Measurements from ENCODE around the gene CHAD. TPM values are rescaled to one million over a fixed set of nuclear protein-coding genes. Genes with fewer than 3 reads are reported as not detected.
A peak's percentile ranks its signal among the peaks of the same experiment; 100 is the strongest.

The CHAD gene
- total and polyA plus RNA-seq, 2 donors (not counting 1 experiment from before 2014, with no cell fraction given) = 3.5 to 4.4 TPM

DNA sequence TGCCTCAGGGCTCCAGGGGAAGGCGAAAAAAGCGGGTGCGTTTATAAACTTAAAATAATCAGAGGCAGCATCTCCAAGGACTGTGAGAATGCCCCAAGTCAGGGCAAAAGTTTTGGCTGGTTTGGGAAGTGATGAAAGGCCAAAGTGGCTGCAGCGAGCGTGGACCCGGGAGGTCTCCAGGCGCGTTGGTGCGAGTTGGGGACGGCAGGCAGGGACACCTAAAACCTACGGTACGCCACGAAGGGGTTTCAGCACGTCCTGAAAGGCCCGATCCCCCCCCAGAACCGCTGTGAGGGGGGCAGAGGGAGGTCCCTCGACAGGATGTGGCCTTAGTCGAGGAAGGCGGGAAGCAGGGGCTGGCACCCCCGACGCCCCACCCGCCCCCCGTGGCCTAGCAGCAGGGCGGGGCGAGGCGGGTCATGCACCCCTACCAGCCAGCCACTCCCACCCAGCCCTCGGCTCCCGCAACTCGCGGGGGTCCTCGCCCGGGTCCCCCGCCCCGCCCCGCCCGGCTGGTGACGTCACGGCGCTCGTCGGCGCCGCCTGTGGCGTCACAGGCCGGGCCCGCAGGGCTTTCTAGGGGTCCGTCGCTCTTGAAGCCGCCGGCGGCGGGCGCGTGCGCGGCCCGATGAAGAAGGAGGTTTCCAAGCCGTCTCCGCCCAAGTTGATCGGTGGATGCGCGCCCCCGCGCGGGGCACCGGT is 39.3 kb upstream of the CHAD start, which contains the start of gene MYCBPAP:
MYCBPAP (plus strand) TSS at position 569 of the 702 bp plus-strand sequence. CDS start 236 bp downstream, outside the sequence.
- POLR2A ChIA-PET = interaction anchor here (0.6 kb wide), 1 partner anchor 201 kb away, joined by 7 read pairs; no protein-coding TSS in a partner anchor
- peak within 1 kb of the TSS; percentile 86 for H3K9ac ChIP-seq (ENCODE audit: low read length)
- Mint-ChIP-seq H3K4me3 (peak within 1 kb of the TSS; percentile 84), H3K9me3 (ENCODE audit: insufficient read depth) (no peaks in the 10 kb centered on the region), H3K4me1 (peaks cover 28% of the 10 kb centered on the region), H3K27me3 (no peaks in the 10 kb centered on the region), H3K27ac (peak within 1 kb of the TSS; percentile 83)
- DNase-seq = peak; percentile 85
- 8% methylated on average over 62 of the region's 66 CpGs for WGBS (ENCODE audit: insufficient coverage)
- peak within 1 kb of the TSS; percentile 93 for H3K4me2 ChIP-seq (replicated peaks; ENCODE audit: low read depth, low read length, poor library complexity, severe bottlenecking)
- TF ChIP-seq, protein P1, sequence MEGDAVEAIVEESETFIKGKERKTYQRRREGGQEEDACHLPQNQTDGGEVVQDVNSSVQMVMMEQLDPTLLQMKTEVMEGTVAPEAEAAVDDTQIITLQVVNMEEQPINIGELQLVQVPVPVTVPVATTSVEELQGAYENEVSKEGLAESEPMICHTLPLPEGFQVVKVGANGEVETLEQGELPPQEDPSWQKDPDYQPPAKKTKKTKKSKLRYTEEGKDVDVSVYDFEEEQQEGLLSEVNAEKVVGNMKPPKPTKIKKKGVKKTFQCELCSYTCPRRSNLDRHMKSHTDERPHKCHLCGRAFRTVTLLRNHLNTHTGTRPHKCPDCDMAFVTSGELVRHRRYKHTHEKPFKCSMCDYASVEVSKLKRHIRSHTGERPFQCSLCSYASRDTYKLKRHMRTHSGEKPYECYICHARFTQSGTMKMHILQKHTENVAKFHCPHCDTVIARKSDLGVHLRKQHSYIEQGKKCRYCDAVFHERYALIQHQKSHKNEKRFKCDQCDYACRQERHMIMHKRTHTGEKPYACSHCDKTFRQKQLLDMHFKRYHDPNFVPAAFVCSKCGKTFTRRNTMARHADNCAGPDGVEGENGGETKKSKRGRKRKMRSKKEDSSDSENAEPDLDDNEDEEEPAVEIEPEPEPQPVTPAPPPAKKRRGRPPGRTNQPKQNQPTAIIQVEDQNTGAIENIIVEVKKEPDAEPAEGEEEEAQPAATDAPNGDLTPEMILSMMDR (IDR thresholded peaks at IDR 0.05) = no peak
- no peak for TF ChIP-seq EZH2 (IDR thresholded peaks at IDR 0.05; ENCODE audit: borderline replicate concordance, insufficient read depth, low read depth, low read length, poor library complexity, severe bottlenecking)
- no peaks in the 10 kb centered on the region for H3K79me2 ChIP-seq (ENCODE audit: control insufficient read depth, insufficient read depth, low read length)
- H2AFZ ChIP-seq (ENCODE audit: insufficient read depth, low read depth, low read length, poor library complexity, severe bottlenecking) = peak within 1 kb of the TSS; percentile 89
- H3K27ac ChIP-seq (ENCODE audit: low read length in 2 of 2) = peak within 1 kb of the TSS; percentile 1 to 19
- peak; percentile 84 for ATAC-seq (ENCODE audit: low read depth)
- no peaks in the 10 kb centered on the region for H3K36me3 ChIP-seq (replicated peaks in 1 of 2; ENCODE audit: control extremely low read depth in 1 of 2, control insufficient read depth in 1 of 2, extremely low read depth in 1 of 2, insufficient read depth in 2 of 2, low read length in 1 of 2)
- H3K9me3 ChIP-seq (ENCODE audit: control extremely low read depth in 1 of 3, control insufficient read depth in 2 of 3, insufficient read depth in 1 of 3, low read length in 2 of 3) = peaks cover 0 to 3% (median 0%) of the 10 kb centered on the region in 3 donors
- peak within 1 kb of the TSS; percentile 41 to 79 (median 54) for H3K4me3 ChIP-seq (ENCODE audit: control extremely low read depth in 1 of 5, extremely low read depth in 1 of 5, insufficient read depth in 1 of 5, low read depth in 2 of 5, low read length in 4 of 5)
- H4K20me1 ChIP-seq (ENCODE audit: control insufficient read depth, insufficient read depth, low read length, poor library complexity, severe bottlenecking) = no peaks in the 10 kb centered on the region
- peaks cover 9 to 19% of the 10 kb centered on the region in 2 donors for H3K4me1 ChIP-seq (ENCODE audit: control insufficient read depth in 2 of 2, insufficient read depth in 2 of 2, low read length in 2 of 2)
- intact Hi-C loops (cut with micrococcal nuclease) = loop anchor here (1.0 kb wide), 3 partner anchors 30 to 162 kb away; partner anchors contain the start of genes RSAD1 and XYLT2
- peaks cover 0 to 8% (median 3%) of the 10 kb centered on the region in 4 experiments for H3K27me3 ChIP-seq (replicated peaks in 1 of 4; ENCODE audit: control extremely low read depth in 1 of 4, control insufficient read depth in 3 of 4, insufficient read depth in 4 of 4, low read length in 3 of 4)
- CTCF ChIA-PET = interaction anchor here (1.0 to 1.8 kb wide), 2 partner anchors 29 to 111 kb away, joined by 4 to 10 read pairs; partner anchors contain the start of genes LRRC59 and RSAD1

DNA sequence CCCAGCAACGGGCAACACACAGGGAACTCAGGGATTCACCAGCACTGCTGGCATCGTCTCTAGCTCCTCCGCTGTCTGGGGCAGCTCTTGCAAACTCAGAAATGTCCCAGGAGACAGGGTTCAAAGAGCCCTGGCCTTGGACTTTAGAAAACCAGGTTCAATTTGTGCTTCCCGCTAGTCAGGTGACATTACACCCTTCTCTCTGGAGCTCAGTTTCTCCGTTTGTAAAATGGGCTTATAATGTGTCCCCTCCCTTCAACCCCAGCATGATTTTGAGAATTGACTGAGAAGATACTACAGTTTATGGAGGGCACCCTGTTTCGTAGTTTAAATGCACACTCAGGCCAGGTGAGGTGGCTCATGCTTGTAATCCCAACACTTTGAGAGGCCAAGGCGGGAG is 37.6 kb upstream of the CHAD start:
- CTCF ChIA-PET = interaction anchor here (0.7 to 1.8 kb wide), 4 partner anchors 17 to 144 kb away, joined by 3 to 10 read pairs (median 4); partner anchors contain the start of gene RSAD1
- Histone ChIP-seq H3K79me2 (ENCODE audit: control insufficient read depth, insufficient read depth, low read length) (no peaks in the 10 kb centered on the region), H3K4me3 (ENCODE audit: control extremely low read depth in 1 of 5, extremely low read depth in 1 of 5, insufficient read depth in 1 of 5, low read depth in 2 of 5, low read length in 4 of 5) (no peak overlapping the region), H3K4me2 (replicated peaks; ENCODE audit: low read depth, low read length, poor library complexity, severe bottlenecking) (no peak overlapping the region), H3K27ac (ENCODE audit: low read length in 2 of 2) (no peak overlapping the region), H3K9ac (ENCODE audit: low read length) (no peak overlapping the region), H3K4me1 (ENCODE audit: control insufficient read depth in 2 of 2, insufficient read depth in 2 of 2, low read length in 2 of 2) (peaks cover 9 to 16% of the 10 kb centered on the region in 2 donors), H4K20me1 (ENCODE audit: control insufficient read depth, insufficient read depth, low read length, poor library complexity, severe bottlenecking) (no peaks in the 10 kb centered on the region), H3K27me3 (replicated peaks in 1 of 4; ENCODE audit: control extremely low read depth in 1 of 4, control insufficient read depth in 3 of 4, insufficient read depth in 4 of 4, low read length in 3 of 4) (peaks cover 0 to 8% (median 3%) of the 10 kb centered on the region in 4 experiments), H3K36me3 (replicated peaks in 1 of 2; ENCODE audit: control extremely low read depth in 1 of 2, control insufficient read depth in 1 of 2, extremely low read depth in 1 of 2, insufficient read depth in 2 of 2, low read length in 1 of 2) (no peaks in the 10 kb centered on the region), H2AFZ (ENCODE audit: insufficient read depth, low read depth, low read length, poor library complexity, severe bottlenecking) (no peak overlapping the region), H3K9me3 (ENCODE audit: control extremely low read depth in 1 of 3, control insufficient read depth in 2 of 3, insufficient read depth in 1 of 3, low read length in 2 of 3) (peaks cover 0 to 3% (median 0%) of the 10 kb centered on the region in 3 donors)
- H3K4me1 Mint-ChIP-seq = peaks cover 23% of the 10 kb centered on the region
- H3K27ac Mint-ChIP-seq = peak overlapping the region; percentile 56
- ATAC-seq (ENCODE audit: low read depth) (no peak), DNase-seq (no peak)
- no peaks in the 10 kb centered on the region for H3K9me3 Mint-ChIP-seq (ENCODE audit: insufficient read depth)
- WGBS (ENCODE audit: insufficient coverage) = 91% methylated on average over 5 of the region's 7 CpGs
- POLR2A ChIA-PET = no interaction called here
- intact Hi-C loops (cut with micrococcal nuclease) = no loop called here
- peak overlapping the region; percentile 26 for H3K4me3 Mint-ChIP-seq
- no peaks in the 10 kb centered on the region for H3K27me3 Mint-ChIP-seq
- TF ChIP-seq, protein P1 (IDR thresholded peaks at IDR 0.05) = no peak
- TF ChIP-seq EZH2 (IDR thresholded peaks at IDR 0.05; ENCODE audit: borderline replicate concordance, insufficient read depth, low read depth, low read length, poor library complexity, severe bottlenecking) = no peak
